GM12878 (cell line): Measurements from ENCODE around the gene CPNE6. TPM values are rescaled to one million over a fixed set of nuclear protein-coding genes. Genes with fewer than 3 reads are reported as not detected.

ENCODE experiments used
- BRCA1 ChIP-seq: IDR thresholded peaks from 2 replicates; pipeline ENCODE4 v1.6.1; 2011; ENCODE audit warnings: low read depth, low read length, improper control_type of control experiment
- CEBPB ChIP-seq, 2 experiments: fragments of 150-350 bp in 1 of 2; IDR thresholded peaks; 2 replicates each; pipeline ENCODE4 v1.6.1; 2012 to 2014; ENCODE audit warnings: low read depth in 2 of 2, low read length in 2 of 2, borderline replicate concordance in 1 of 2, inconsistent platforms in 1 of 2
- EED ChIP-seq: sonication (generic); IDR thresholded peaks from 2 replicates; pipeline ENCODE4 v1.6.1; 2016; ENCODE audit warnings: antibody characterized with exemption, low read depth
- KLF5 ChIP-seq: fragments of 450-650 bp; IDR thresholded peaks from 2 replicates; pipeline ENCODE4 v1.6.1; 2014; ENCODE audit warnings: mild to moderate bottlenecking; ENCODE audit not compliant: partially characterized antibody
- MEF2B ChIP-seq: fragments of 450-650 bp; IDR thresholded peaks from 2 replicates; pipeline ENCODE4 v1.6.1; 2018; ENCODE audit warnings: mild to moderate bottlenecking, moderate library complexity; ENCODE audit not compliant: partially characterized antibody, poor library complexity, severe bottlenecking
- PAX8 ChIP-seq: fragments of 450-650 bp; IDR thresholded peaks from 2 replicates; pipeline ENCODE4 v1.6.1; 2017; ENCODE audit warnings: mild to moderate bottlenecking, moderate library complexity
- SREBF2 ChIP-seq: IDR thresholded peaks from 2 replicates; pipeline ENCODE4 v1.6.1; 2012; ENCODE audit warnings: mild to moderate bottlenecking, low read length
- TCF12 ChIP-seq: IDR thresholded peaks from 2 replicates; pipeline ENCODE4 v1.6.1; 2011; ENCODE audit warnings: low read depth, mild to moderate bottlenecking, low read length
- USF1 ChIP-seq: IDR thresholded peaks from 2 replicates; pipeline ENCODE4 v1.6.1; 2011; ENCODE audit warnings: borderline replicate concordance, low read depth, mild to moderate bottlenecking, moderate library complexity, mixed read lengths, low read length; ENCODE audit not compliant: insufficient read depth; ENCODE audit errors: extremely low read length
- WRNIP1 ChIP-seq: IDR thresholded peaks from 2 replicates; pipeline ENCODE4 v1.6.1; 2011; ENCODE audit warnings: low read depth, low read length, improper control_type of control experiment, borderline replicate concordance
- ZBED1 ChIP-seq: IDR thresholded peaks from 2 replicates; pipeline ENCODE4 v1.6.1; 2016; ENCODE audit warnings: borderline replicate concordance
- ZNF207 ChIP-seq: fragments of 450-650 bp; IDR thresholded peaks from 2 replicates; pipeline ENCODE4 v1.6.1; 2014; ENCODE audit warnings: antibody characterized with exemption, mild to moderate bottlenecking, borderline replicate concordance
- ZNF622 ChIP-seq: fragments of 450-650 bp; IDR thresholded peaks from 2 replicates; pipeline ENCODE4 v1.6.1; 2017; ENCODE audit warnings: mild to moderate bottlenecking, inconsistent platforms
- polyA plus RNA-seq, 11 experiments: library from polyadenylated mRNA; depleted of rRNA in 4 of 11; unstranded in 6 of 11; stranded (reverse) in 5 of 11; fragments of >200 nt; fragmentation: Nextera tagmentation in 4 of 11; fragmentation: Illumina TruSeq in 1 of 11; extraction: Ambion mirVana in 4 of 11; extraction: Trizol in 1 of 11; gene quantifications; 1 replicate in 1 of 11; 2 replicates in 10 of 11; pipeline versions ENCODE4 v1.2.1 to v1.2.3, GENCODE V29; 2011 to 2016; ENCODE audit warnings: inconsistent platforms in 2 of 11, missing spikeins in 2 of 11, low read depth in 1 of 11
- total RNA-seq, 4 experiments: library from RNA; depleted of rRNA in 3 of 4; stranded (reverse); fragments of >200 nt in 3 of 4; fragmentation: Illumina TruSeq in 1 of 4; extraction: Trizol in 1 of 4; gene quantifications; 2 replicates each; pipeline versions ENCODE4 v1.2.1 to v1.2.3, GENCODE V29; 2013 to 2021
- TF ChIP-seq, protein P1 (sequence below): IDR thresholded peaks from 2 replicates; pipeline ENCODE4 v1.6.1; 2012; ENCODE audit warnings: improper control_type of control experiment, low read depth, low read length; ENCODE audit not compliant: insufficient replicate concordance
- TF ChIP-seq, protein P2 (sequence below): fragments of 450-650 bp; formaldehyde crosslinking; IDR thresholded peaks from 2 replicates; pipeline ENCODE4 v1.4.0; 2022; ENCODE audit warnings: mild to moderate bottlenecking, moderate library complexity

The CPNE6 gene
- total and polyA plus RNA-seq, 10 of the 15 experiments (the other 5 are each of a cell fraction or from before 2014, with no cell fraction given): 0.06 to 0.43 (median 0.18) TPM; not detected in 3

- TF ChIP-seq PAX8 (no peak), BRCA1 (no peak), TCF12 (no peak), ZNF207 (no peak), EED (peak; percentile 45), CEBPB (IDR thresholded peaks at IDR 0.05; ENCODE audit: borderline replicate concordance in 1 of 2, low read depth in 2 of 2, low read length in 2 of 2) (no peak), SREBF2 (no peak), WRNIP1 (no peak; the same call in 1 of the 2 replicates), USF1 (peak; percentile 96), KLF5 (no peak), ZBED1 (peak; percentile 79; the same call in 1 of the 2 replicates), MEF2B (peak; percentile 64), ZNF622 (no peak)
- TF ChIP-seq, protein P1, sequence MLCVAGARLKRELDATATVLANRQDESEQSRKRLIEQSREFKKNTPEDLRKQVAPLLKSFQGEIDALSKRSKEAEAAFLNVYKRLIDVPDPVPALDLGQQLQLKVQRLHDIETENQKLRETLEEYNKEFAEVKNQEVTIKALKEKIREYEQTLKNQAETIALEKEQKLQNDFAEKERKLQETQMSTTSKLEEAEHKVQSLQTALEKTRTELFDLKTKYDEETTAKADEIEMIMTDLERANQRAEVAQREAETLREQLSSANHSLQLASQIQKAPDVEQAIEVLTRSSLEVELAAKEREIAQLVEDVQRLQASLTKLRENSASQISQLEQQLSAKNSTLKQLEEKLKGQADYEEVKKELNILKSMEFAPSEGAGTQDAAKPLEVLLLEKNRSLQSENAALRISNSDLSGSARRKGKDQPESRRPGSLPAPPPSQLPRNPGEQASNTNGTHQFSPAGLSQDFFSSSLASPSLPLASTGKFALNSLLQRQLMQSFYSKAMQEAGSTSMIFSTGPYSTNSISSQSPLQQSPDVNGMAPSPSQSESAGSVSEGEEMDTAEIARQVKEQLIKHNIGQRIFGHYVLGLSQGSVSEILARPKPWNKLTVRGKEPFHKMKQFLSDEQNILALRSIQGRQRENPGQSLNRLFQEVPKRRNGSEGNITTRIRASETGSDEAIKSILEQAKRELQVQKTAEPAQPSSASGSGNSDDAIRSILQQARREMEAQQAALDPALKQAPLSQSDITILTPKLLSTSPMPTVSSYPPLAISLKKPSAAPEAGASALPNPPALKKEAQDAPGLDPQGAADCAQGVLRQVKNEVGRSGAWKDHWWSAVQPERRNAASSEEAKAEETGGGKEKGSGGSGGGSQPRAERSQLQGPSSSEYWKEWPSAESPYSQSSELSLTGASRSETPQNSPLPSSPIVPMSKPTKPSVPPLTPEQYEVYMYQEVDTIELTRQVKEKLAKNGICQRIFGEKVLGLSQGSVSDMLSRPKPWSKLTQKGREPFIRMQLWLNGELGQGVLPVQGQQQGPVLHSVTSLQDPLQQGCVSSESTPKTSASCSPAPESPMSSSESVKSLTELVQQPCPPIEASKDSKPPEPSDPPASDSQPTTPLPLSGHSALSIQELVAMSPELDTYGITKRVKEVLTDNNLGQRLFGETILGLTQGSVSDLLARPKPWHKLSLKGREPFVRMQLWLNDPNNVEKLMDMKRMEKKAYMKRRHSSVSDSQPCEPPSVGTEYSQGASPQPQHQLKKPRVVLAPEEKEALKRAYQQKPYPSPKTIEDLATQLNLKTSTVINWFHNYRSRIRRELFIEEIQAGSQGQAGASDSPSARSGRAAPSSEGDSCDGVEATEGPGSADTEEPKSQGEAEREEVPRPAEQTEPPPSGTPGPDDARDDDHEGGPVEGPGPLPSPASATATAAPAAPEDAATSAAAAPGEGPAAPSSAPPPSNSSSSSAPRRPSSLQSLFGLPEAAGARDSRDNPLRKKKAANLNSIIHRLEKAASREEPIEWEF: no peak
- TF ChIP-seq, protein P2, sequence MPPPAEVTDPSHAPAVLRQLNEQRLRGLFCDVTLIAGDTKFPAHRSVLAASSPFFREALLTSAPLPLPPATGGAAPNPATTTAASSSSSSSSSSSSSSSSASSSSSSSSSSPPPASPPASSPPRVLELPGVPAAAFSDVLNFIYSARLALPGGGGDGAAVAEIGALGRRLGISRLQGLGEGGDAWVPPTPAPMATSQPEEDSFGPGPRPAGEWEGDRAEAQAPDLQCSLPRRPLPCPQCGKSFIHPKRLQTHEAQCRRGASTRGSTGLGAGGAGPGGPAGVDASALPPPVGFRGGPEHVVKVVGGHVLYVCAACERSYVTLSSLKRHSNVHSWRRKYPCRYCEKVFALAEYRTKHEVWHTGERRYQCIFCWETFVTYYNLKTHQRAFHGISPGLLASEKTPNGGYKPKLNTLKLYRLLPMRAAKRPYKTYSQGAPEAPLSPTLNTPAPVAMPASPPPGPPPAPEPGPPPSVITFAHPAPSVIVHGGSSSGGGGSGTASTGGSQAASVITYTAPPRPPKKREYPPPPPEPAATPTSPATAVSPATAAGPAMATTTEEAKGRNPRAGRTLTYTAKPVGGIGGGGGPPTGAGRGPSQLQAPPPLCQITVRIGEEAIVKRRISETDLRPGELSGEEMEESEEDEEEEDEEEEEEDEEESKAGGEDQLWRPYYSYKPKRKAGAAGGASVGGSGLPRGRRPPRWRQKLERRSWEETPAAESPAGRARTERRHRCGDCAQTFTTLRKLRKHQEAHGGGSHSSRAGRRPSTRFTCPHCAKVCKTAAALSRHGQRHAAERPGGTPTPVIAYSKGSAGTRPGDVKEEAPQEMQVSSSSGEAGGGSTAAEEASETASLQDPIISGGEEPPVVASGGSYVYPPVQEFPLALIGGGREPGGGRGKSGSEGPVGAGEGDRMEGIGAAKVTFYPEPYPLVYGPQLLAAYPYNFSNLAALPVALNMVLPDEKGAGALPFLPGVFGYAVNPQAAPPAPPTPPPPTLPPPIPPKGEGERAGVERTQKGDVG: 0 out of 2 replicates have a peak, but pooled peaks have one; percentile 57
Observed at GRCh38 chr14:24095271-24096068, 24.1 kb downstream of the CPNE6 start (continued).
